ENCODE measurements around the gene PPP6R3.

DNA sequence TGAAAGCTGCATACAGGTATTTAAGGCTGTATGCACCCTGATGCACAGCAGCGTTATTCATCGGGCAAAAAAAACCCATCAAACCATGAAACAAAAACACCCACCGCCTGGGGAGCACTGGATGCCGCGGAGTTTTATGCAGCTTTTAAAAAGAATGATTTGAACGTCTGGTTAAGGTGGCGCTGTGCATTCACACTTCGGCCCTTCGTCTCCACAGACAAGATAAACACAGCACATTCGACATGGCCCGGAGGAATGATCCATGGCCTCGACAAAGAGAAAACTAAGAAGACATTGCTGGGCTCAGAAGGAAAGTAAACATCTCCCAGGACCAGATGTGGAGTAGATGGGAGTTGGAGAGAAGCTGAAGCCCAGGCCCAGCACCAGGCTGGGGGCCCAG lies 183.0 kb downstream of the PPP6R3 start:
- TF ChIP-seq, protein P1, sequence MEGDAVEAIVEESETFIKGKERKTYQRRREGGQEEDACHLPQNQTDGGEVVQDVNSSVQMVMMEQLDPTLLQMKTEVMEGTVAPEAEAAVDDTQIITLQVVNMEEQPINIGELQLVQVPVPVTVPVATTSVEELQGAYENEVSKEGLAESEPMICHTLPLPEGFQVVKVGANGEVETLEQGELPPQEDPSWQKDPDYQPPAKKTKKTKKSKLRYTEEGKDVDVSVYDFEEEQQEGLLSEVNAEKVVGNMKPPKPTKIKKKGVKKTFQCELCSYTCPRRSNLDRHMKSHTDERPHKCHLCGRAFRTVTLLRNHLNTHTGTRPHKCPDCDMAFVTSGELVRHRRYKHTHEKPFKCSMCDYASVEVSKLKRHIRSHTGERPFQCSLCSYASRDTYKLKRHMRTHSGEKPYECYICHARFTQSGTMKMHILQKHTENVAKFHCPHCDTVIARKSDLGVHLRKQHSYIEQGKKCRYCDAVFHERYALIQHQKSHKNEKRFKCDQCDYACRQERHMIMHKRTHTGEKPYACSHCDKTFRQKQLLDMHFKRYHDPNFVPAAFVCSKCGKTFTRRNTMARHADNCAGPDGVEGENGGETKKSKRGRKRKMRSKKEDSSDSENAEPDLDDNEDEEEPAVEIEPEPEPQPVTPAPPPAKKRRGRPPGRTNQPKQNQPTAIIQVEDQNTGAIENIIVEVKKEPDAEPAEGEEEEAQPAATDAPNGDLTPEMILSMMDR (IDR thresholded peaks at IDR 0.05) = no peak
- no peak for TF ChIP-seq POLR2A (IDR thresholded peaks at IDR 0.05)
- TF ChIP-seq POLR2AphosphoS5 (IDR thresholded peaks at IDR 0.05; ENCODE audit: insufficient read depth in 1 of 2, low read depth in 1 of 2) = no peak

Measured in vagina (tissue), 2 donors.